ENCODE results near the gene BRD1. TPM values are rescaled to one million over a fixed set of nuclear protein-coding genes. Genes with fewer than 3 reads are reported as not detected.
A peak's percentile ranks its signal among the peaks of the same experiment; 100 is the strongest.

BRD1 gene
- total and polyA plus RNA-seq, 2 experiments from 2014 or later: 25.0 to 25.9 TPM

- H3K79me2 ChIP-seq: no peaks in the 10 kb centered on the region
- H3K4me1 ChIP-seq (ENCODE audit: insufficient read depth): peaks cover 16% of the 10 kb centered on the region
- no peaks in the 10 kb centered on the region for H4K20me1 ChIP-seq (ENCODE audit: insufficient read depth, poor library complexity, severe bottlenecking)
- H3K36me3 ChIP-seq (replicated peaks; ENCODE audit: insufficient read depth, low read depth): no peaks in the 10 kb centered on the region
- no peaks in the 10 kb centered on the region for H3K9me3 ChIP-seq (ENCODE audit: low read depth)
- peak overlapping the region; percentile 66 for H2AFZ ChIP-seq
- no peak overlapping the region for H3K27ac ChIP-seq
- peak overlapping the region; percentile 42 for H3K4me3 ChIP-seq
- H3K9me2 ChIP-seq (replicated peaks; ENCODE audit: insufficient read depth): no peaks in the 10 kb centered on the region
- WGBS (ENCODE audit: low lambda C conversion rate, missing lambda C conversion rate): 27% methylated on average over 34 of the region's 64 CpGs
- DNase-seq (ENCODE audit: low spot score): no peak
- peak; percentile 41 for TF ChIP-seq EZH2phosphoT487 (IDR thresholded peaks at IDR 0.05; ENCODE audit: low read depth, severe bottlenecking, unreplicated experiment)
- TF ChIP-seq EZH2 (IDR thresholded peaks at IDR 0.05; ENCODE audit: borderline replicate concordance): no peak
- no peak for TF ChIP-seq CTCF (IDR thresholded peaks at IDR 0.05; ENCODE audit: poor library complexity)
- peaks cover 64% of the 10 kb centered on the region for H3K27me3 ChIP-seq
- H3K4me2 ChIP-seq: peak overlapping the region; percentile 98
Measured at GRCh38 chr22:49847751-49848689, 20.3 kb upstream of the BRD1 start.

- Histone ChIP-seq H4K20me1 (ENCODE audit: insufficient read depth, poor library complexity, severe bottlenecking) (no peaks in the 10 kb centered on the region), H3K4me2 (no peak overlapping the region), H3K36me3 (replicated peaks; ENCODE audit: insufficient read depth, low read depth) (no peaks in the 10 kb centered on the region), H2AFZ (no peak overlapping the region), H3K79me2 (no peaks in the 10 kb centered on the region), H3K9me2 (replicated peaks; ENCODE audit: insufficient read depth) (no peaks in the 10 kb centered on the region), H3K9me3 (ENCODE audit: low read depth) (no peaks in the 10 kb centered on the region), H3K27me3 (peaks cover 64% of the 10 kb centered on the region), H3K4me1 (ENCODE audit: insufficient read depth) (peaks cover 9% of the 10 kb centered on the region), H3K27ac (no peak overlapping the region), H3K4me3 (no peak overlapping the region)
- DNase-seq (ENCODE audit: low spot score): no peak
- WGBS (ENCODE audit: low lambda C conversion rate, missing lambda C conversion rate): 85% methylated on average over 19 of the region's 19 CpGs
- TF ChIP-seq EZH2 (IDR thresholded peaks at IDR 0.05; ENCODE audit: borderline replicate concordance) (no peak), CTCF (IDR thresholded peaks at IDR 0.05; ENCODE audit: poor library complexity) (no peak), EZH2phosphoT487 (IDR thresholded peaks at IDR 0.05; ENCODE audit: low read depth, severe bottlenecking, unreplicated experiment) (no peak)
Measured at GRCh38 chr22:49845666-49846459, 18.2 kb upstream of the BRD1 start.

- DNase-seq (ENCODE audit: low spot score): no peak
- Histone ChIP-seq H3K27me3 (peaks cover 59% of the 10 kb centered on the region), H3K4me3 (no peak overlapping the region), H2AFZ (no peak overlapping the region), H3K4me1 (ENCODE audit: insufficient read depth) (peaks cover 9% of the 10 kb centered on the region), H3K9me2 (replicated peaks; ENCODE audit: insufficient read depth) (no peaks in the 10 kb centered on the region), H3K79me2 (no peaks in the 10 kb centered on the region), H4K20me1 (ENCODE audit: insufficient read depth, poor library complexity, severe bottlenecking) (no peaks in the 10 kb centered on the region), H3K9me3 (ENCODE audit: low read depth) (no peaks in the 10 kb centered on the region), H3K4me2 (no peak overlapping the region), H3K27ac (no peak overlapping the region), H3K36me3 (replicated peaks; ENCODE audit: insufficient read depth, low read depth) (no peaks in the 10 kb centered on the region)
- 84% methylated on average over 16 of the region's 16 CpGs for WGBS (ENCODE audit: low lambda C conversion rate, missing lambda C conversion rate)
- no peak for TF ChIP-seq CTCF (IDR thresholded peaks at IDR 0.05; ENCODE audit: poor library complexity)
- TF ChIP-seq EZH2phosphoT487 (IDR thresholded peaks at IDR 0.05; ENCODE audit: low read depth, severe bottlenecking, unreplicated experiment): no peak
- TF ChIP-seq EZH2 (IDR thresholded peaks at IDR 0.05; ENCODE audit: borderline replicate concordance): no peak
Measured at GRCh38 chr22:49845241-49845640, 17.6 kb upstream of the BRD1 start.
